Hepatic stellate cell (primary cell): ENCODE results near the gene IFTAP.

Experiments used
- DNase-seq: peaks from one replicate; pipeline ENCODE4 v3.0.0; 2011; ENCODE audit warnings: low spot score

IFTAP gene

GRCh38 chr11:36598051-36598450, 3.7 kb downstream of the IFTAP start, which contains the start of gene RAG2:
Gene RAG2, minus strand, starts transcription at chr11:36598236. Its CDS starts 4,068 bp downstream, at chr11:36594168.
- DNase-seq = no peak

GRCh38 chr11:36600180-36600579, 5.9 kb downstream of the IFTAP start:
- DNase-seq = no peak

GRCh38 chr11:36601155-36601554, 6.9 kb downstream of the IFTAP start:
- DNase-seq = no peak

- no peak for DNase-seq
These were observed 7.8 kb downstream of the IFTAP start for GRCh38 chr11:36602135-36602534.

- DNase-seq = no peak
These were observed 11.2 kb downstream of the IFTAP start for GRCh38 chr11:36605221-36606216.

- no peak for DNase-seq
These were observed 14.3 kb downstream of the IFTAP start for GRCh38 chr11:36608491-36609199.

- DNase-seq = no peak
These were observed 15.1 kb downstream of the IFTAP start for GRCh38 chr11:36609383-36609782.

- no peak for DNase-seq
These were observed 21.5 kb downstream of the IFTAP start for GRCh38 chr11:36615826-36616225.

- DNase-seq = no peak
These were observed 23.5 kb downstream of the IFTAP start for GRCh38 chr11:36617543-36618362.

GRCh38 chr11:36618363-36619047, 24.2 kb downstream of the IFTAP start:
- no peak for DNase-seq

- no peak for DNase-seq
These were observed 25.2 kb downstream of the IFTAP start for GRCh38 chr11:36619502-36619901.

GRCh38 chr11:36620246-36620645, 25.9 kb downstream of the IFTAP start:
- DNase-seq = no peak

- DNase-seq = no peak
These were observed 28.3 kb downstream of the IFTAP start for GRCh38 chr11:36622431-36623136.

GRCh38 chr11:36623494-36623893, 29.2 kb downstream of the IFTAP start:
- DNase-seq = no peak

GRCh38 chr11:36627006-36627405, 32.7 kb downstream of the IFTAP start:
- DNase-seq = no peak

- DNase-seq = no peak
These were observed 33.2 kb downstream of the IFTAP start for GRCh38 chr11:36627471-36627870.

GRCh38 chr11:36628141-36628540, 33.8 kb downstream of the IFTAP start:
- no peak for DNase-seq

- DNase-seq = no peak
These were observed 34.5 kb downstream of the IFTAP start for GRCh38 chr11:36628765-36629244.

- DNase-seq = no peak
These were observed 37.5 kb downstream of the IFTAP start for GRCh38 chr11:36631774-36632173.

- no peak for DNase-seq
These were observed 41.0 kb downstream of the IFTAP start for GRCh38 chr11:36635066-36635862.
